Retina (tissue), 1 donor: ENCODE measurements around the gene PPHLN1.

Experiments used
- DNase-seq: peaks from one replicate; pipeline ENCODE4 v3.0.0-alpha.2; 2016

PPHLN1 gene

DNA sequence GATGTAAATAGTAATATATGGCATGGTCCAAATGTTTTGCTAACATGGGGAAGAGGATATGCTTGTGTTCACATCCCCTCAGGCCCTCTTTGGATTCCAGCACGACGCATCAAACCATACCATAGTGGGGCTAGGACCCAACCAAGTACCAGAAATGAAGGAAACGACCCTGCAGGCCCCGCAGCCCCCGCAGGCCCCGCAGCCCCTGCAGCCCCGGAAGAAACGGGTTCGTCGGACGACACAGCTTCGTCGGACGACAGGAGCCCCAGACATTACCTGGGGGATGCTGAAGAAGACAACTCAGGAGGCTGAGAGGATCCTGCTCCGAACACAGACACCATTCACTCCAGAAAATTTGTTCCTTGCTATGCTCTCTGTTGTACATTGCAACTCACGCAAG lies 119.9 kb downstream of the PPHLN1 start:
- DNase-seq: no peak

DNA sequence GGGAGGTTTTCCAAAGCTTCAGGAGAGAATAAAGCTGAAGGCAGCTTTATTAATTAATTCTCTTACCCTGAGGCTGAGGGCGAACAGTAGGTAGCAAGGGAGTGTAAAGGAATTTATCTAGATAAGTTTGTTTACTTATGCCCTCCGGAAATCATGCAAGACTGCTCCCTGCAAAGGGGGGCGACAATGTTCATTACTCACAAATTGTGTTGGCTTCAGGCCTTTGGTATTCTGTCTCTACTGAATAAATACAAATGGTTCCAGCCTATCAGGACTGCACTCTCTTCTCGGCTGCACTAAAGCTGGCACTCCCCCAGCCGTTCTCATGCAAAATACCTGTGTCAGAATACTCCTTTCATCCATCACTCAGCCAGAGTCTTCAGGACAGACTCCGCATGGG lies 120.8 kb downstream of the PPHLN1 start:
- DNase-seq: no peak

DNA sequence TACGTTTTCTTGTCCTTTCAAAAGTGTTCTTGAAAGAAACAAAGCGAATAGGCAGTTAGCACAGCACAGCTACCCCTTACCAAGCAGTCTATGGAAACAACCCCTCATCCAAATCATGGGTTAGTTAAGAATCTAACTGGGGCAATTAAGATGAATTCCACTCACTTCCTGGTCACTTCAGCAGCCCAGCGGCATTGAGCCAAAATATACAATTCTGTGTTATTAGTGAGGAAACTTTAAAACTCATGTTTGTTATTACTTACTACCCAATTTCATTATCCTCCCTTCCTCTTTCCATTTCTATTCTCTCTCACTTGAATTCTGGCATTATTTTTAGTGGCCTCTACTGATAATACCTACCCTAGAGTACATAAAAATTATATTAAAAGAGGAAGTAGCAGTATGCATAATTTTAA lies 121.4 kb downstream of the PPHLN1 start:
- DNase-seq: no peak

DNA sequence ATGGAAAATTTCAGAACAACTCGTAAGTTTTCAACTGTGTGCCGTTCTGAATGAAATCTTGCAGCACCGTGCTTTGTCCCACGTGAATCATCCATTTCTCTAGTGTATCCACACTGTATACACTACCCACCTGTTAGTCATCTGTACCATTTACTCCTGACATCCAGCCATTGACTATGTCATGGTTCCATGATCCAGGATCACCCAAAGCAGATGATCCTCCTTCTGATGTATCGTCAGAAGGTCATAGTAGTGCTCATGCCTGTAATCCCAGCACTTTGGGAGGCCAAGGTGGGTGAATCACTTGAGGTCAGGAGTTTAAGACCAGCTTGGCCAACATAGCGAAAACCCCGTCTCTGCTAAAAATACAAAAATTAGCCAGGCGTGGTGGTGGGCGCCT lies 122.9 kb downstream of the PPHLN1 start:
- no peak for DNase-seq

DNA sequence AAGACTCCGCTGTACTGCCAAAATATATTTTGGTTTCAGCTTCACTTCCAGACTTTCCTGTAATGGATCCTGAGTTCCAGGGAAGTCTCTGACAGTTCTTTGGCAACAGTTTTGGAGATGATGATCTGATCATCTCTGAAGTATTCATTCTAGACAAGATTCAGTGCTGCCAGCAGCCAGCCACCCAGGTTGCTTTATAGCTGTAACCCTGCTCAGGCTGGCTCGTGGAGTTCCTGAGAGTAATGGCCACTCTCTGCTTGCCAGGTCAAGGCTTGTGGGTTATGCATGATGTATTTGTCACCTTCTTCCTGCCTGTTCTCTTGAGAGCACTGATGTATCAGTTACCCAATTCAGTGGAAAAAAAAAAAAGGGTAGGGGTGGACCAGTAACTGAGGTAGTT lies 124.3 kb downstream of the PPHLN1 start:
- no peak for DNase-seq

- DNase-seq: no peak
Measured at GRCh38 chr12:42458575-42458974, 132.6 kb downstream of the PPHLN1 start.

GRCh38 chr12:42459336-42459847 lies 133.4 kb downstream of the PPHLN1 start:
- DNase-seq: no peak

DNA sequence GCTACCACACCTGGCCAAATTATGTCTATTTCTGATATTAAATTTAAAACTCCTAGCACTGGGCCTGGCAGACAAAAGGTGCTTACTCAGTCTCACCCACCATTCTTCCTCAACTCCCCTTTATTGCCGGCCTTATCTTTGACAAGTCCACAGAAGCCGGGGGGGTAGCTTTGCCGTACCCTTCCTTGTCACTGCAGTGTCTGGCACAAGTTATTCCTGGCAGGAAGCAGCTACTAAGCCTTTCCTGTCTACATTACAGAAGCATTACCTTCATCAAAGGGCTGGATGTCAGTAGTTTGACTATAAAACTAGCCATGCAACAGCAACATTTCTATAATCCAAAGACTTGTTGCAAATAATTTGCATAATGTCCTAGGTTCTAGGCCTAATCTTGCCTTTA lies 136.5 kb downstream of the PPHLN1 start:
- DNase-seq: no peak

DNA sequence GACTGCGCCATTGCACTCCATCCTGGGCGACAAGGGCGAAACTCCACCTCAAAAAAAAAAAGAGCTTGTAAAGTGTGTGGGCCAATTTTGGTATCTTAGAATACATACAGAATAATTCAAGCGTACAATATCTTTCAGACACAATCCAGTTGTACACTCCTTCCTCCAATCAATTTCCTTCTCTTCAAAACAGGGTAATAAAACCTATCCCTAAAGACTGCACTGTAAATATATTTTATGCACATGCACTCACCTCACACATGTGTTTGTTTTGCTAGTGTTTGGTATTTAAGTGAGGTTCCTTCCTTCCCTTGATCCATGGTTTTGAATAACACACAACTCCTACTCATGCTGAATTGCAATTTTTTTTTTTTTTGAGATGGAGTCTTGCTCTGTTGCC lies 137.7 kb downstream of the PPHLN1 start:
- no peak for DNase-seq

GRCh38 chr12:42468341-42468821 lies 142.4 kb downstream of the PPHLN1 start:
- no peak for DNase-seq

- no peak for DNase-seq
Measured at GRCh38 chr12:42468921-42469320, 143.0 kb downstream of the PPHLN1 start.

GRCh38 chr12:42469355-42470175 lies 143.6 kb downstream of the PPHLN1 start:
- no peak for DNase-seq

GRCh38 chr12:42472376-42472775 lies 146.4 kb downstream of the PPHLN1 start:
- no peak for DNase-seq

GRCh38 chr12:42473130-42473529 lies 147.2 kb downstream of the PPHLN1 start:
- DNase-seq: no peak

- no peak for DNase-seq
Measured at GRCh38 chr12:42473561-42473960, 147.6 kb downstream of the PPHLN1 start.

GRCh38 chr12:42474391-42474790 lies 148.4 kb downstream of the PPHLN1 start:
- no peak for DNase-seq

DNA sequence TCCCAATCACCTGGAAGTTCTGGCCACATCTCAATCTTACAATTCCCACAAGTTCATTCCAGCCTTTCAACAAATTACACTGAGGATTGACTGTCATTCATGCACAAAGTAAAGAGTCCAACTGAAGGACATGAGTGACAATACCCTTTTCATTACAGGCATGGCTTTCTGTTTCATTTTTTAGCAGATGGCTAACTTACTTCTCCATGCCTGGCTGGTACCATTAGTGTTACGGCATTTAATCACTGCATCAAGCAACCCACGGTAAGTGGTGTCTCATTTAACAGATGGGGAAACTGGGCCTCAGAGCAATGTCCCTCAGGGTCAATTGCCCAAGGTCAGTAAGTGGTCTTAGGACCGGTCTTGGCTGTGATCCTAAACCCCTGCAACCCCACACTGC lies 149.1 kb downstream of the PPHLN1 start:
- no peak for DNase-seq

GRCh38 chr12:42477941-42478340 lies 152.0 kb downstream of the PPHLN1 start:
- no peak for DNase-seq

- DNase-seq: no peak
Measured at GRCh38 chr12:42481368-42481767, 155.4 kb downstream of the PPHLN1 start.

DNA sequence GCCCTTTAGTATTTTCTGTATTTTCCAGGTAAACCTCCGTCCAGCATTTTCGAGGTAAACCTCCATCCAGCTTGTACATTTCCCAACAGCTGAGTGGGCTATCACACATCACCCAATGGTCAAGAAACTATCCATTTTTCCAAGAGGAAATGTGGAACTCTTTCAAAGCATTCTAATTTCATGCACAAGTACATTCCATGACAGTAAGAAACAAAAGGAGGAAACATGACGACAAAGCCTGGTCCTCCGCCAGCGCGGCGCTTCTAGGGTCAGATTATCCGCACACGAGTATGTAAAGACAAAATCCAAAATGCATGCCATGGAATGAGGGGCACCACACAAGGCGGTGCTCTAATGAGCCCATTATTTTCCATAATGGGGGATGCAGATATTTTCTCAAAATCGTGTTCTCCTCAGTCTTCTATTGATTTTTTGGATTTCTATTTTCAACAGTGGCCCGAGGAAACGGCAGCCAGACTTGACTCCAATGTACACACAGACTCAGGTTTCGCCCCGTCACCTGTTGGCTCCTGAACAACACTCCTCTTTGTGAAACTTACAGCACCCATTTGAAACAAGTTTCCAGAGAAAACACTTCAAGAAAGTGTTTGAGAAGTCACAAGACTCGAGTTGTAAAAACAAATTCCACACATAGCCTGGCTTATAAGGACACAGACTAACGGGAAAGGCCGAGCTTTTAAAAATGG lies 156.2 kb downstream of the PPHLN1 start:
- no peak for DNase-seq

- peak; percentile 96 for DNase-seq
Measured at GRCh38 chr12:42482748-42483520, 157.0 kb downstream of the PPHLN1 start.

DNA sequence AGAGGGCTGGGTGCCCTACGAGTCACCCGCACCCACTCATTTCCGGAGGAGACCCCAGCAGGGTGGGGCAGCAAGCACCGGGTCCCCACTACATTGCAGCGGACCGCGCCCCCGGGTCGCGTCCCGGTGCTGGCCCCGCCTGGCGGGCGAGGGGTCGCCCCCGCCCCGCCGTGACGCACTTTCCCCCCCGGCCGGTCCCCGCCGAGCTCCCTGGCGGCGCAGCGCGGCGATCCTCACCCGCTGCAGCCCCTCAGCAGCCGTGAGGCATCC lies 157.5 kb downstream of the PPHLN1 start:
- DNase-seq: no peak

- no peak for DNase-seq
Measured at GRCh38 chr12:42484996-42485395, 159.0 kb downstream of the PPHLN1 start.

GRCh38 chr12:42485823-42486222 lies 159.9 kb downstream of the PPHLN1 start:
- DNase-seq: no peak
